OCI-LY3 (cell line): Measurements from ENCODE around the gene DYNC1LI1.

ENCODE experiments used
- EZH2phosphoT487 ChIP-seq: fragments of 200-600 bp; shearing (Covaris generic); IDR thresholded peaks from 2 replicates; pipeline ENCODE4 v1.6.1; 2018; ENCODE audit warnings: antibody characterized with exemption, mixed run types, low read depth
- TF ChIP-seq, protein P1 (sequence below): fragments of 200-600, 300-600 bp; sonication (generic); IDR thresholded peaks from 2 replicates; pipeline ENCODE4 v1.5.1; 2014; ENCODE audit warnings: antibody characterized with exemption, low read length, low read depth

DNA sequence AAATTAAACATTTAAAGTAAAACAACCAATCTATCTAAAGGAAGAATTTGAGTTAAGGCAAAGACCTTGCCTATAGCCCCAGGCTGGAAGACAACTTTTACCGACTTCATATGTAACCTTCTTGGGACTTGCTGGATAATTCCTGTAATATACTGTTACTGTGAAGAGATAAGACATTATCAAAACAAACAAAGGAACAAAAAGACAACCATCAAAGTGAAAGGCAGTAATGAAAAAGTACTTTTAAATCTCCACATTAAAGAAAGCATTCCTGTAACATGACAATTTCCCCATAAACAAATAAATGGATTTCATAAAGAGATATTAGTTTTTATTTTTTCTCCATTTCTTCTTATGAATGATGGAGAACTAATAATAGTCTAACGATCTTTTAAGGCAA, 70.4 kb downstream of the DYNC1LI1 start:
- TF ChIP-seq, protein P1, sequence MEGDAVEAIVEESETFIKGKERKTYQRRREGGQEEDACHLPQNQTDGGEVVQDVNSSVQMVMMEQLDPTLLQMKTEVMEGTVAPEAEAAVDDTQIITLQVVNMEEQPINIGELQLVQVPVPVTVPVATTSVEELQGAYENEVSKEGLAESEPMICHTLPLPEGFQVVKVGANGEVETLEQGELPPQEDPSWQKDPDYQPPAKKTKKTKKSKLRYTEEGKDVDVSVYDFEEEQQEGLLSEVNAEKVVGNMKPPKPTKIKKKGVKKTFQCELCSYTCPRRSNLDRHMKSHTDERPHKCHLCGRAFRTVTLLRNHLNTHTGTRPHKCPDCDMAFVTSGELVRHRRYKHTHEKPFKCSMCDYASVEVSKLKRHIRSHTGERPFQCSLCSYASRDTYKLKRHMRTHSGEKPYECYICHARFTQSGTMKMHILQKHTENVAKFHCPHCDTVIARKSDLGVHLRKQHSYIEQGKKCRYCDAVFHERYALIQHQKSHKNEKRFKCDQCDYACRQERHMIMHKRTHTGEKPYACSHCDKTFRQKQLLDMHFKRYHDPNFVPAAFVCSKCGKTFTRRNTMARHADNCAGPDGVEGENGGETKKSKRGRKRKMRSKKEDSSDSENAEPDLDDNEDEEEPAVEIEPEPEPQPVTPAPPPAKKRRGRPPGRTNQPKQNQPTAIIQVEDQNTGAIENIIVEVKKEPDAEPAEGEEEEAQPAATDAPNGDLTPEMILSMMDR, result no peak
- TF ChIP-seq EZH2phosphoT487, result no peak
